Ovary (tissue), 3 donors: ENCODE results near the gene MACC1.

Experiments
- CTCF ChIP-seq, 3 donors: fragments of 450-650 bp in 2 of 3; fragments of 200-600 bp in 1 of 3; IDR thresholded peaks; one replicate each; pipeline versions ENCODE4 v1.5.1 to v1.8.0; 2016 to 2022; ENCODE audit warnings: antibody characterized with exemption in 3 of 3, mild to moderate bottlenecking in 1 of 3
- EP300 ChIP-seq: sonication (generic); formaldehyde crosslinking; IDR thresholded peaks from one replicate; pipeline ENCODE4 v1.6.1; 2017; ENCODE audit warnings: antibody characterized with exemption
- POLR2A ChIP-seq: fragments of 450-650 bp; IDR thresholded peaks from one replicate; pipeline ENCODE4 v1.6.1; 2017; ENCODE audit warnings: antibody characterized with exemption, mild to moderate bottlenecking, moderate library complexity
- donor health status: DM: no; HTN: no; CAD: no.

DNA sequence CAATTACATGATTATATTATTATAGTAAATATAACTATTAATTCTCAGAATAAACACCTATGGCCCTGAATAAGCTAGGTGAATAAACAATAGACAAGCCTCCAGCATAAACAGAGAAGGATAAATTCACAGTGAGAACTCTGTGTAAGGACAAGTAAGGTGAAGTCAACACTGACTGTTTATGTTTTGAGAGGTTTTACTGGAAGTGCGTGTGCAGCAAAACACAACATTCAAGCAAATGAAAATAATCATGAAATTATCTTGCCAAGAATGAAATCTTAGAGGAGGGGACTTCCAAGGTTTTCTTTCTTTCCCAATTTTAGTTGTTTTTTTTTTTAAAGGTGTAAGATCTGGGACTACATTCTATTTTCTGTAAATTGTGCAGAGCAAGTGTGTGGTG lies 112.5 kb downstream of the MACC1 start:
- no peak for TF ChIP-seq POLR2A
- no peak for TF ChIP-seq CTCF (IDR thresholded peaks at IDR 0.05)
- TF ChIP-seq EP300, result no peak
